ENCODE data around the gene KRT85. TPM values are rescaled to one million over a fixed set of nuclear protein-coding genes. Genes with fewer than 3 reads are reported as not detected.

KRT85 gene
- total and polyA plus RNA-seq, 2 of the 4 experiments (the other 2 are of a cell fraction): not detected

GRCh38 chr12:52337054-52337453 lies 30.2 kb downstream of the KRT85 start:
- no TSS peak for BruUV-seq (replicated peaks)
- dilution Hi-C loops (cut with HindIII; ENCODE audit: low sequenced_read_pairs, unreplicated experiment): no loop called here

More at GRCh38 chr12:52337054-52337453, 30.2 kb downstream of the KRT85 start:
- no peak overlapping the region for H2BK5ac ChIP-seq (ENCODE audit: low read depth, low read length, poor library complexity, severe bottlenecking)
- H2AK9ac ChIP-seq (replicated peaks; ENCODE audit: low read depth, low read length, poor library complexity): no peak overlapping the region
- no peaks in the 10 kb centered on the region for H3K36me3 ChIP-seq (ENCODE audit: control insufficient read depth, insufficient read depth, low read length)
- no peak for ATAC-seq (ENCODE audit: low read depth)
- no peak overlapping the region for H2AFZ ChIP-seq (replicated peaks; ENCODE audit: low read length, poor library complexity)
- no peak overlapping the region for H4K91ac ChIP-seq (ENCODE audit: insufficient read depth, low read depth, low read length)
- no peak overlapping the region for H3K9ac ChIP-seq (ENCODE audit: low read depth, low read length)
- intact Hi-C loops (cut with micrococcal nuclease): no loop called here
- no peak overlapping the region for H3K4me3 ChIP-seq (ENCODE audit: insufficient read depth, low read depth, low read length)
- no peak for DNase-seq
- H2BK20ac ChIP-seq (ENCODE audit: low read depth, low read length): no peak overlapping the region
- no peak overlapping the region for H3K27ac ChIP-seq (ENCODE audit: insufficient read depth, low read length)
- no peak overlapping the region for H3K23ac ChIP-seq (ENCODE audit: low read depth, low read length)
- WGBS, 2 experiments (ENCODE audit: extremely low coverage in 2 of 2, insufficient read length in 1 of 2): no CpG with 5 or more reads among the region's 1 CpG
- H3K79me1 ChIP-seq (ENCODE audit: low read depth in 1 of 2, low read length in 2 of 2): no peaks in the 10 kb centered on the region
- no peak overlapping the region for H4K8ac ChIP-seq (ENCODE audit: low read depth in 2 of 2, low read length in 2 of 2)
- no peak for TF ChIP-seq MAZ (IDR thresholded peaks at IDR 0.05; ENCODE audit: borderline replicate concordance, low read depth, low read length)
- no peak for TF ChIP-seq RFX5 (IDR thresholded peaks at IDR 0.05; ENCODE audit: low read depth, low read length)
- no peak for TF ChIP-seq CHD1 (IDR thresholded peaks at IDR 0.05; ENCODE audit: low read depth, low read length)
- TF ChIP-seq CEBPB (IDR thresholded peaks at IDR 0.05; ENCODE audit: low read depth, low read length): no peak
- TF ChIP-seq, protein P1, sequence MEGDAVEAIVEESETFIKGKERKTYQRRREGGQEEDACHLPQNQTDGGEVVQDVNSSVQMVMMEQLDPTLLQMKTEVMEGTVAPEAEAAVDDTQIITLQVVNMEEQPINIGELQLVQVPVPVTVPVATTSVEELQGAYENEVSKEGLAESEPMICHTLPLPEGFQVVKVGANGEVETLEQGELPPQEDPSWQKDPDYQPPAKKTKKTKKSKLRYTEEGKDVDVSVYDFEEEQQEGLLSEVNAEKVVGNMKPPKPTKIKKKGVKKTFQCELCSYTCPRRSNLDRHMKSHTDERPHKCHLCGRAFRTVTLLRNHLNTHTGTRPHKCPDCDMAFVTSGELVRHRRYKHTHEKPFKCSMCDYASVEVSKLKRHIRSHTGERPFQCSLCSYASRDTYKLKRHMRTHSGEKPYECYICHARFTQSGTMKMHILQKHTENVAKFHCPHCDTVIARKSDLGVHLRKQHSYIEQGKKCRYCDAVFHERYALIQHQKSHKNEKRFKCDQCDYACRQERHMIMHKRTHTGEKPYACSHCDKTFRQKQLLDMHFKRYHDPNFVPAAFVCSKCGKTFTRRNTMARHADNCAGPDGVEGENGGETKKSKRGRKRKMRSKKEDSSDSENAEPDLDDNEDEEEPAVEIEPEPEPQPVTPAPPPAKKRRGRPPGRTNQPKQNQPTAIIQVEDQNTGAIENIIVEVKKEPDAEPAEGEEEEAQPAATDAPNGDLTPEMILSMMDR (conservative IDR thresholded peaks at IDR 0.05; ENCODE audit: low read depth, low read length): no peak
- TF ChIP-seq RCOR1 (IDR thresholded peaks at IDR 0.05; ENCODE audit: insufficient replicate concordance, low read length): no peak
- TF ChIP-seq POLR2A (IDR thresholded peaks at IDR 0.05; ENCODE audit: low read depth, low read length): no peak
- no peak for TF ChIP-seq BHLHE40 (IDR thresholded peaks at IDR 0.05; ENCODE audit: low read depth, low read length)
- TF ChIP-seq RAD21 (IDR thresholded peaks at IDR 0.05; ENCODE audit: low read length): no peak
- TF ChIP-seq ELK1 (IDR thresholded peaks at IDR 0.05; ENCODE audit: borderline replicate concordance, low read depth, low read length): no peak
- TF ChIP-seq MXI1 (IDR thresholded peaks at IDR 0.05; ENCODE audit: borderline replicate concordance, low read depth, low read length): no peak
- TF ChIP-seq USF2 (IDR thresholded peaks at IDR 0.05; ENCODE audit: low read depth, low read length): no peak
- peak; percentile 64 for TF ChIP-seq NFE2L2 (IDR thresholded peaks at IDR 0.05; ENCODE audit: low read depth, low read length)
- 0 out of 2 replicates have a peak, but pooled peaks have one; percentile 28 for TF ChIP-seq FOS (IDR thresholded peaks at IDR 0.05; ENCODE audit: low read depth, low read length)
- TF ChIP-seq MAFK (IDR thresholded peaks at IDR 0.05; ENCODE audit: low read depth, low read length): no peak
- no peak for TF ChIP-seq SMC3 (IDR thresholded peaks at IDR 0.05; ENCODE audit: low read depth, low read length)
- no peak overlapping the region for H2AK5ac ChIP-seq (ENCODE audit: low read depth, low read length)
- peaks cover 49% of the 10 kb centered on the region for H3K27me3 ChIP-seq (ENCODE audit: control insufficient read depth, insufficient read depth, low read length)
- CTCF ChIA-PET: interaction anchor here (1.5 kb wide), 1 partner anchor 115 kb away, joined by 3 read pairs; no protein-coding TSS in a partner anchor
- no peak overlapping the region for H3K14ac ChIP-seq (replicated peaks; ENCODE audit: low read depth, low read length)
- in situ Hi-C loops (cut with MboI; ENCODE audit: low sequenced_read_pairs): no loop called here
- no peaks in the 10 kb centered on the region for H3K9me1 ChIP-seq (ENCODE audit: insufficient read depth, low read length)
- peaks cover 5% of the 10 kb centered on the region; the same call in 1 of the 2 replicates for H3K9me3 ChIP-seq (ENCODE audit: control insufficient read depth, insufficient read depth, low read length)
- no peak overlapping the region for H3K18ac ChIP-seq (ENCODE audit: low read depth, low read length)
- H2BK15ac ChIP-seq (ENCODE audit: low read depth, low read length): no peak overlapping the region
- H4K5ac ChIP-seq (ENCODE audit: low read depth, low read length): no peak overlapping the region
- no peak overlapping the region for H3K56ac ChIP-seq (ENCODE audit: extremely low read depth, insufficient read depth, low read length)
- POLR2A ChIA-PET (ENCODE audit: unreplicated experiment): interaction anchor here (0.7 kb wide), 1 partner anchor 73 kb away, joined by 4 read pairs; no protein-coding TSS in a partner anchor
- H4K20me1 ChIP-seq (ENCODE audit: insufficient read depth, low read length): no peaks in the 10 kb centered on the region
- no peak overlapping the region for H3K4ac ChIP-seq (ENCODE audit: low read depth, low read length)
- H3K4me1 ChIP-seq (ENCODE audit: control insufficient read depth, insufficient read depth, low read length): no peaks in the 10 kb centered on the region
- no peak overlapping the region for H2BK120ac ChIP-seq (ENCODE audit: low read depth, low read length)
- no peak overlapping the region for H3K4me2 ChIP-seq (ENCODE audit: low read depth, low read length)
